HG03097 (cell line): ENCODE measurements around the gene SYT12.
"Not testable (repeated sequence)": the region's sequence is repeated elsewhere in the genome, so short reads cannot be mapped to it uniquely, and the experiment has no call there.

Experiments
- ATAC-seq: cut with Tn5 transposase; IDR thresholded peaks from one replicate; pipeline ENCODE4 v1.9.1; 2021; ENCODE audit not compliant: unreplicated experiment, low FRiP score

SYT12 gene

DNA sequence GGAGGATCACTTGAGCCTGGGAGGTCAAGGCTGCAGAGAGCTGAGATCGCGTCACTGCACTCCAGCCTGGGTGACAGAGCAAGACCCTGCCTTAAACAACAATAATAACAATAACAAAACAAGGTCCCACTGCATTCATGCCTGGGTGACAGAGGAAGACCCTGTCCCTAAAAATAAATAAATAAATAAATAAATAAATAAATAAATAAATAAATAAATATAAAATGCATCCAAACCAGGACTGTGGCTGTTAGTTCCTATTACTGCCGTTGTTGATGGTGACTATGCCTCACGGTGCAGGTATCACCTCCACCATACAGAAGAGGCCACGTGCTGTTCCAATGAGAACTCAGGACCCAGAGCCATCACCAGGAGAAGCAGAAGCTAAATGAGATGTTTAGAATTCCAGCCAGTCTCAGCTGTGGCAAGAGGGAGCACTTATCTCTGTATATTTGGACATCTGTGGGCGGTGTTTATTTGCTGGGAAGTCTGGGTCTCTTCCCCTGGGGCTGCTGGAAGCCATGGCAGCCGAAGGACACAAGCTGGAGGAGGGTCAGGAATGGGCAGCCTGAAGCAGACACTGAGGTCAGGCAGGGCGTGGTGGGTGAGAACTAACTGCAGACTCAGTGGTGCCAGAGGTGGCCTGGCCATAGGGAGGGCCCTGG is 26.2 kb upstream of the SYT12 start:
- ATAC-seq = no peak

- no peak for ATAC-seq
Measured at GRCh38 chr11:66999555-66999954, 23.4 kb upstream of the SYT12 start.

- ATAC-seq = no peak
Measured at GRCh38 chr11:67001332-67001731, 21.6 kb upstream of the SYT12 start.

DNA sequence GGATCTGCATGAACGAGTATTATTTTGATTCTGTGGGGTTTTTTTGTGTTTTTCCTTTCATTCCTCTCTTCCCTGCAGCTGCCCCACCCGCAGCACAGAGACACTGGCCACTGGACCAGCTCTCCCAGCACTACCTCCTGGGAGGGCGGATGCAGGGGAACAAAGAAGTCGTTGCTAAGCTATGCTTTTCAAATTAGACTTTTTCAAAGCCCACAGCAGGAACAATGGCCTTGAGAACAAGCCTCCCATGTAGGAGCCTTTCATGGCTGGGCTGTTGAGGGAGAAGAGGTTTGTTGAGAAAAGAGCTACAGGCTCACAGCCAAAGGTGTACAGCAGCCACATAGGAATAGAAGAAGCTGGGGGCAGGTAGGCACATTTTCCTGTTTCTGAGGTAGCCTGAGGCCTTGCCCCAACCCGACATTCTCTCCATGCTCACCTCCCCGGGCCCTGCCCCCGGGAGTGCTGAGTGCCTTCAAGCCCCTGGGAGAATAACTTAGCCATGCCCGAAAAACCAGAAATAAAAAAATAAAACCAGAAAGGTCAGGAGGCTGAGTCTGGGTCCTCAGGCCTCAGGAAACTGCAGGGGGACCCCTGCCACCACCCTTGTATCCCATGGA is 20.5 kb upstream of the SYT12 start:
- no peak for ATAC-seq

DNA sequence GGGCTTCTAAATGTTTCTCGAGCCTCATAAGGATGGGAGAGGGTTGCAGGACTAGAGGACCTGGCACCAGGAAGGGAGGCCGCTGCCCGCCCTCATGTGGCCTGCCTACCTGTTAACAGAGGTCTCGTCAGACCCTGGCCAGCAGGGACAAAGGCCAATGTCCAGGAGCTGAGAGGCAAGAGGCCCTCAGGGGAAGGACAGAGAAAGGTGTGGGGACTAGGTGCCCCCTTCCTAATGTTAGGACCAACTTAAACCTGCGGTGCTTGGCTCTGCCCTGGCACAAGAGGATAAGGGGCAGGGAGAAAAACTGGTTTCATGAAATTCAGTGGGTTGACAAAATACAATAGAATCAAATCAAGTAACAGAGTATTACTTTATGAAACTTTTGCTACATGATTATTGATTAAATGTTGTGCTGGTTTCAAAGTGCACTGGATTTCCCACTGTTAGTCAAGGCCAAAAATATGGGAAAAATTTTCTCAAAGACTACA is 20.0 kb upstream of the SYT12 start:
- no peak for ATAC-seq

DNA sequence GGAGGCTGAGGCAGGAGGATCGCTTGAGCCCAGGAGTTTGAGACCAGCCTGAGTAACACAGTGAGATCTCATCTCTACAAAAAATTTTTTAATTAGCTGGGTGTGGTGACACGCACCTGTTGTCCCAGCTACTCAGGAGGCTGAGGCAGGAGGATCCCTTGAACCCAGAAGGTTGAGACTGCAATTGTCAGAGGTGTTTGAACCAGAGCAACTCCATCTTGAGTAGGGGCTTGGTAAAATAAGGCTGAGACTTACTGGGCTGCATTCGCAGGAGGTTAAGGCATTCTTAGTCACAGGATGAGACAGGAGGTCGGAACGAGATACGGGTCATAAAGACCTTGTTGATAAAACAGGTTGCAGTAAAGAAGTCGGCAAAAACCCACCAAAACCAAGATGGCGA is 17.7 kb upstream of the SYT12 start:
- not testable (repeated sequence) for ATAC-seq

- ATAC-seq = no peak
Measured at GRCh38 chr11:67006029-67006884, 16.7 kb upstream of the SYT12 start.

GRCh38 chr11:67007126-67007525 is 15.8 kb upstream of the SYT12 start:
- no peak for ATAC-seq

- no peak for ATAC-seq
Measured at GRCh38 chr11:67010296-67010905, 12.5 kb upstream of the SYT12 start.

DNA sequence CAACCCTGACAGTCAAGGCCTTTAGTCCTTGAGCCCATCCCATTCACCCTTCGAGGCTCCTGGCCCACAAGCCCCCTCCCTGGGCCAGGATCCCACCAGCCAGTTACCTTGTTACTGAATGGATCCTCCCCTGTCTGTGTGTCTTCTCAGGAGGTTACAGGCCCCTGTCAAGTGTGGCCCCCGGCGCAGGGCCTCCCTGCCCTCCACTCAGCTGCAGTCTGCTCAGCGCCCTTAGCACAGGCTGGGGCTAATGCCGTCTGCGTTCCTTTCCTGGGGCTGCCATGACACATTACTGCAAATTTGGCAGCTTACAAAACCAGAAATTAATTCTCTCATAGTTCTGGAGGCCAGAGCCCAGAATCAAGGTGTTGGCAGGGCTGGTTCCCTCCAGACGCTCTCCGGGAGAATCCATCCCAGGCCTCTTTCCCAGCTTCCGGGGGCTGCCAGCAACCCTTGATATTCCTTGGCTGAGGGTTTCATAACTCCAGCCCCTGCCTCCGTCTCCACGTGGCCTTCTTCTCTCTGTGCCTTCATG is 9.4 kb upstream of the SYT12 start:
- ATAC-seq = no peak

GRCh38 chr11:67014343-67014742 is 8.6 kb upstream of the SYT12 start:
- ATAC-seq = no peak

GRCh38 chr11:67015048-67015447 is 7.9 kb upstream of the SYT12 start:
- no peak for ATAC-seq

DNA sequence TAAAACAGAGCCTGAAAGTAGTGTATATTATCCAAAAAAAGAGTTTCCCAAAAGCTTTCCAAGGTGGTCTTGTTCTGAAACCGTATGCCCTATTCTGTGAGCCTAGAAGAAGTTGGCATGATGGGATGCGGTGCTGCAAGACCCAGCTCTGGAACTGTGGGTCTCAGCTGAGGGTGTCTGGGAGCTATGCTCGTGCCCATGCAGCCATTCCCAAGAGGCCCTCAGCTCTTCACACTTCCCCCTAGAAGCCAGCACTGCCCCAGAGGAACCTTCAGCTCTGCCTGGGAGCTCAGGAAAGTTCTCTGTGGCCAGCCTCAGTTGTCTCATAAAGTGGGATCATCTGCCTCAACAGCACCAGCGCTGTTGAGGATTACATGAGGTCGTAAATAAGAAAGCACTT is 6.4 kb upstream of the SYT12 start:
- no peak for ATAC-seq

GRCh38 chr11:67020949-67021348 is 2.0 kb upstream of the SYT12 start:
- ATAC-seq = no peak

GRCh38 chr11:67022341-67022933 is 497 bp upstream of the SYT12 start:
- no peak for ATAC-seq

DNA sequence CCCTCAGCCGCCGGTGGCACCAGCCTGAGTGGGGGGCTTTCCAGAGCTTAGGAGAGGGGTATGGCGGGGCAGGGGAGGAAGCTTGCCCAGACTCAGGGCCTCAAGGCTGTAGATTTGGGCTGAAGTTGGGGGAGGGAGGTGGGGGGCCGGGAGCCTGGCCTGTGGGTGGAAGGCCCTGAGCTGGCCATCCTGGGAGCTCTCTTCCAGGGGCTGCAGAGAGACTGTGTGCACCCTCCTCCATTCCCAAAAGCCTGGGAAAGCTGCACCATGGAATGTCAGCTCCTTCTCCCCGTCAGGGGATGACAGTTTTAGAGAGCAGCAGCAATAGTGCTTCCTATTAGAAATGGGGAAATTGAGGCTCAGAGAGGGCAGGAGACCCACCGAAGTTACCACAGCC is 1.0 kb downstream of the SYT12 start:
- no peak for ATAC-seq

DNA sequence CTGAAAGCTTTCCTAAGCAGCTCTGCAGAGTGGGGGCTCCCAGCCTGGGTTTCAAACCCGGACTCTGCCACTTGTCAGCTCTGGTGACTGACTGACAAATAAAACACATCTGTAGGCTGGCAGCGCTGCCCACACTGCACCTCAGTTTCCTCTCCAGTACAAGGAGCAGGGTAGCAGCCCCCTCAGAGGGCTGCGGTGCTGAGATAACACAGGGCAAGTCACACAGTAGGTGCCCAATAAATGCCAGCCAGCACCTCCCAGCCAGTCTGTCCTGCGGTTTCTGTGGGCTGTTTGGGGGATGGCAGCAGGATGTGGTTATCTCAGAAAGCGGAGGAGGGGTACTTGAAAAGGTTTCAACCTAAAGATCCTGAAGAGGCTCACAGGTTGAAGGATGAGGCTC is 1.5 kb downstream of the SYT12 start:
- ATAC-seq = no peak

DNA sequence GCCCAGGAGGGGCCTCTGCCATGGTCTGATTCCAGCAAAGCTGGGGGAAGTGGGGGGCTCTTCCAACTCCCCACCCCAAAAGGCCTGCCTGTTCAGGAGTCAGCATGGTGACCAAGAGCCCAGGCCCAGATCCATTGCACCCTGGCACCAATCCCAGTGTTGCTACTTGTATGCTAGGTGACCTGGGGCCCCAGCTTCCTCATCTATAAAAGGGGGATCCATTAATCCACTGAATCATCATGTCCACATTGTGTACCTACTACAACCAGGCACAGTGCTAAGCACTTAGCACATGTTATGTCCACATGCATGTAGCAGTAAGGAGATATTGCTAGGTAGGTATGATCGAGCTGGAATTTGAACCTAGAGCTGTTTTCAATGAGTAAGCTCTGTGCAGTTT is 2.0 kb downstream of the SYT12 start:
- no peak for ATAC-seq

DNA sequence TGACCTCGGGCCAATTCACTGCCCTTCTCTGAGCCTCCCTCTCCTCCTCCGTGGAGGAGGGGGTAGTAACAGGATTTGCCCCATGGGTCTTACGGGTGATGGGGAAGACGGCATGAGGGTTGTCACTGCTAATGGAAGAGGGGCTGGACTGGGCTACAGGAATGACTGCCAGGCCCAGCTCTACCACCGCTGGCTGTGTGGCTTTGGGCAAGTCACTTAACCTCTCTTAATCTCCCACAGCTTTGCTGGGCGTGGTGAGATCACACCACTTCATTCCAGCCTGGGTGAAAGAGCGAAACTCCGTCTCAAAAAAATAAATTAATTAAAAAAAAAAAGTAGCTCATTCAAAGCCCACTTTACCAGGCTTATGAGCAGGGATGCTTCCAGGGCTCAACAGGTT is 2.8 kb downstream of the SYT12 start:
- no peak for ATAC-seq

- ATAC-seq = no peak
Measured at GRCh38 chr11:67026941-67027340, 4.0 kb downstream of the SYT12 start.
